ENCODE measurements around the gene TNIK.
"Not testable (repeated sequence)": the region's sequence is repeated elsewhere in the genome, so short reads cannot be mapped to it uniquely, and the experiment has no call there.

Gene TNIK

DNA sequence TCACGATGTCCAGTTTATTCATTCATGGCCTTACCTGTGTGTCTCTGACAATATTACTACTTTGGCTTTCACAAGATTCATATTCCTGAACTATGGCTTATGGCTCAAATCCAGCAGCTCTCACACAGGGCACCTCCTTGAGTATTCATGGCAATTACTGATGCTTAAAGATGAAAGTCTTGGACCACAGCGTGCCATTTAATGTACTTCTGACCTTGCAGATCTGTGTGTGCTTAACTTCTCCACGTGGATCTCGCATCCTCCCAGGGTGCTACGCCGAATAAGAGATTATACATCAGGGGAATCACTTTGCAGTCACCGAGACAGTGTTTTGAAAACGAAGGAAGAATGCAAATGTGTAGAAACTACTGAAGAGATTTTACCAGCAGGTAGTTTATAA is 147.5 kb downstream of the TNIK start:
- DNase-seq, result no peak
- in situ Hi-C loops (cut with HindIII; ENCODE audit: low pct_ligation_motif_present, low pct_unique_long_range_greater_than_20kb, low sequenced_read_pairs), result no loop called here

DNA sequence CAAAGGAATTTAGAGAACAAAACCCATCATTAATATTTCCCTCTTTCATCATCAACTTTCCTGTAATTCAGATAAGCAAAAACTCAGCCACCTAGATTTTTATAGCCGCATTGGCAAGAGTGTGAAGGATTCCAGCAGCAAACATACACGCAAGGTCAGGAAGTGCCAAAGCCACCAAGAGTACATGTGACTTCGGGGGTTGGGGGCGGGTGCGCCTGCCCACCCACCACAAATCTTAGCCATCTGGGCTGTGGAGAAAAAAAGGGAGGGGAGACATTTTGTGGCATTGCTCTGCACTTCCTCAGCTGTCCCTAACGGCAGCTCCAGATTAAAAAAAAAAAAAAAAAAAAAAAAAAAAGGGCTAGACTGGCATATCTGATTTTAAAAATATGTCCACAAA is 148.4 kb downstream of the TNIK start:
- in situ Hi-C loops (cut with HindIII; ENCODE audit: low pct_ligation_motif_present, low pct_unique_long_range_greater_than_20kb, low sequenced_read_pairs), result no loop called here

DNA sequence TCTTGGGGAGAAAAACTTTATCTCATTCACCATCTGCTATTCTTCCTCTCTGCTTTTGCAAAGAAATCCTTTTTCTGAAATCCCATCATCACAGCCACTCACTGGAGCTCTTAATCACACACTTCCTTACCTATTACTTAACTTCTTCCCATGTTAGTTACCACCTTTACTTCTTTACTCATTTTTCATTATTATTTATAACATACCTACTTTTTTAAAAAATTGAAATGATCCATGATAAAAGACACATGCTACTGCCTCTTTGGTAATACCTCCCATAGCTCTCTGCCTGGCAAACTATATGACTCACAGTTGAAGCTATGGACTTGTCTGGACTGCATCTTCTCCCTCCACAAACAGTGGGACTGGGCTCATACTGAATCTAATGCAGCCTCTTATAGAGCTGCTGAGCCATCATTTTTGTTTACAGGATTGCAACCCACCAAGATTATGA is 150.3 kb downstream of the TNIK start:
- peak; percentile 46 for DNase-seq
- in situ Hi-C loops (cut with HindIII; ENCODE audit: low pct_ligation_motif_present, low pct_unique_long_range_greater_than_20kb, low sequenced_read_pairs), result no loop called here

More for the DNA sequence above, 148.4 kb downstream of the TNIK start:
- no peak for DNase-seq

DNA sequence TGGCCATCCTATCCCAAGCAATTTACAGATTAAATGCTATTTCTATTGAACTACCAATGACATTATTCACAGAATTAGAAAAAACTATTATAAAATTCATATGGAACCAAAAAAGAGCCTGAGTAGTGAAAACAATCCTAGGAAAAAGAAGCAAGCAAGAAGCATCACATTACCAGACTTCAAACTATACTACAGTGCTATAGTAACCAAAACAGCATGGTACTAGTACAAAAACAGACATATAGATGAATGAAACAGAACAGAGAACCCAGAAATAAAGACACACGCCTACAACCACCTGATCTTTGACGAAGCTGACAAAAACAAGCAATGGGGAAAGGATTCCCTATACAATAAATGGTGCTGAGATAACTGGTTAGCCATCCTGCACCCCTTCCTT is 152.2 kb downstream of the TNIK start:
- no peak for DNase-seq
- in situ Hi-C loops (cut with HindIII; ENCODE audit: low pct_ligation_motif_present, low pct_unique_long_range_greater_than_20kb, low sequenced_read_pairs), result no loop called here

DNA sequence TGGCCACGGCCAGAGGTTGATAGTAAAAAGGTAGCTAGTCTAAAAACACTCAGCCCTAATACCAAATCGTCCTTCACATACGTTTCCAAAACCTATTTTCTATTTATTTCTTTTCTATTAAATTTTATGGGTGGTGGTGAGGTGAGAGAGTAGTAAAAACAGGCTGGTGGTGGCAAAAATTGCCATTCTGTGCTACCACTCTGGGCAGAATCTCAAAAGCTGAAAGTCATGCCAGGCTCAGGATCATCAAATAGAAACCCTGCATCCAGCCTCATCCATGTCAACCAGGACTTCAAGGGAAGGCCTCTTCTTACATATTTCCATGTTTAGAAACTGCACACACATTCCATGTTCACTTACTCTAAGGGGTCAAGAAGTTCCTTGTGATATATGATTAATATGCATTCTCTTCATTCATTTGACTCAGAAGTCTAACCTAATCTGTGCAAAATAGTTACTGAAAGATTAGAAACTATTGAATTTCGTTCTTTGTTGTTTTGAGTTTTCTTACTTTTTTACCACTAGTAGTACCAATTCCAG is 153.1 kb downstream of the TNIK start:
- in situ Hi-C loops (cut with HindIII; ENCODE audit: low pct_ligation_motif_present, low pct_unique_long_range_greater_than_20kb, low sequenced_read_pairs), result no loop called here
- no peak for DNase-seq

DNA sequence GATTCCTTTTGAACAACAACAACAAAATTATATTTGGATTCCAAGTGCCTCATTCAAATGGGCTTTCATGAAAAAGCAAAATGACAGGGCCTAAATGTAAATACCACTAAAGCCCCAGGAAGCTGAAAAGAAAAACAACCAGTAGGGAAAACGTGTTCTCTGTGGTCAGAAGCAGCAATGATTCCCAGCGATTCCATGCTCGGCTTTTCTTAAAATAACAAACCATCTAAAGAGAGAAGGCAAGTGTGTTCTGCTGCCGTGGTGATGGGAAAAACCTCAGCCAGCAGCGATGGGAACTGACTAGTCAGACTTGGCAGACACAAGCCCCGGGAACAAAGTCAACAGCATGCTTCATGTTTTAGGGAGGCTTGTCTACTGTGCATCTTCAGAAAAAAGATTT is 153.6 kb downstream of the TNIK start:
- in situ Hi-C loops (cut with HindIII; ENCODE audit: low pct_ligation_motif_present, low pct_unique_long_range_greater_than_20kb, low sequenced_read_pairs), result no loop called here
- DNase-seq, result peak; percentile 67

DNA sequence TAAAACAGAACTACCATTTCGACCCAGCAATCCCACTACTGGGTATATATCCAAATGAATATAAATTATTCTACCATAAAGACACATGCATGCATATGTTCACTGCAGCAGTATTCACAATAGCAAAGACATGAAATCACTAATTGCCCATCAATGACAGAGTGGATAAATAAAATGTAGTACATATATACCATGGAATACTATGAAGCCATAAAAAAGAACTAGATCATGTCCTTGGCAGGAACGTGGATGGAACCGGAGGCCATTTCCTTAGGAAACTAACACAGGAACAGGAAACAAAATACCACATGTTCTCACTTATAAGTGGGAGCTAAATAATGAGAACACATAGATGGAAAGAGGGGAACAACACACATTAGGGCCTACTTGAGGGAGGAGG is 154.4 kb downstream of the TNIK start:
- DNase-seq; in situ Hi-C loops (cut with HindIII; ENCODE audit: low pct_ligation_motif_present, low pct_unique_long_range_greater_than_20kb, low sequenced_read_pairs): not testable (repeated sequence)

DNA sequence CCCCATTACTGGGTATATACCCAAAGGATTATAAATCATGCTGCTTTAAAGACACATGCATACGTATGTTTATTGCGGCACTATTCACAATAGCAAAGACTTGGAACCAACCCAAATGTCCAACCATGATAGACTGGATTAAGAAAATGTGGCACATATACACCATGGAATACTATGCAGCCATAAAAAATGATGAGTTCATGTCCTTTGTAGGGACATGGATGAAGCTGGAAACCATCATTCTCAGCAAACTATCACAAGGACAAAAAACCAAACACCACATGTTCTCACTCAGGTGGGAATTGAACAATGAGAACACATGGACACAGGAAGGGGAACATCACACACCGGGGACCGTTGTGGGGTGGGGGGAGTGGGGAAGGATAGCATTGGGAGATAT is 155.7 kb downstream of the TNIK start:
- in situ Hi-C loops (cut with HindIII; ENCODE audit: low pct_ligation_motif_present, low pct_unique_long_range_greater_than_20kb, low sequenced_read_pairs); DNase-seq: not testable (repeated sequence)

DNA sequence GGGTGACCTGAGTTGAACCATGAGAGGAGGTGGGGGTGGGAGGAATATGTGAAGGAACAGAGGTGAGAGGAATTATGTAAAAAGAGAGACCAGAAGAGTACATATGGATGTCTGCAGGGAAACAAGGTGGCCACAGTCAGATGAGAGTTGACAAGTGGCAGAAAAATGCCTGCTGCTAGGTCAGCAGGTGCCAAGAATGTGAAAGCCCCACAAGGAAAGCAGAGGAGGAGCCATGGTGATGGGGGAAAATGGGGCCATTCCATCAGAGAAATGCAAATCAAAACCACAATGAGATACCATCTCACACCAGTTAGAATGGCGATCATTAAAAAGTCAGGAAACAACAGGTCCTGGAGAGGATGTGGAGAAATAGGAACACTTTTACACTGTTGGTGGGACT is 156.2 kb downstream of the TNIK start:
- in situ Hi-C loops (cut with HindIII; ENCODE audit: low pct_ligation_motif_present, low pct_unique_long_range_greater_than_20kb, low sequenced_read_pairs), result not testable (repeated sequence)

DNA sequence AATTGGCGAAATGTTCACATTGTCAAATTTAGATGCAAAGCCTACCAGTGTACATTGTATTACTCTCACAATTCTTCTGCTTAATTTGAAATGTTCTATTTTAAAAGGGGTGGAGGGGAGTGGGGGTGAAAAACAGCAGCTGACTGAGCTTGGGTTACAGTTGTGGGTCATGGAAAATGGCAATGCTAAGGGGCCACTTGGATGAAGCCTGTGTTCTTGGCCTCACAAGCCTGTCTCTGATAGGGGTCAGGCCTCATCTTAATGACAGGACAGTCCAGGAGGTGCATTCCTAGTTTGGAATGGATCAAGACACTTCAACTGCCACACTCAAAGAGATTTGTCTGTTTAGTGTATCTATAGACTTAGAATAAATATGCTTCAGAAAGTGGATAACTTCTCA is 158.2 kb downstream of the TNIK start:
- no peak for DNase-seq
- in situ Hi-C loops (cut with HindIII; ENCODE audit: low pct_ligation_motif_present, low pct_unique_long_range_greater_than_20kb, low sequenced_read_pairs), result no loop called here

More for the DNA sequence above, 156.2 kb downstream of the TNIK start:
- DNase-seq, result not testable (repeated sequence)

DNA sequence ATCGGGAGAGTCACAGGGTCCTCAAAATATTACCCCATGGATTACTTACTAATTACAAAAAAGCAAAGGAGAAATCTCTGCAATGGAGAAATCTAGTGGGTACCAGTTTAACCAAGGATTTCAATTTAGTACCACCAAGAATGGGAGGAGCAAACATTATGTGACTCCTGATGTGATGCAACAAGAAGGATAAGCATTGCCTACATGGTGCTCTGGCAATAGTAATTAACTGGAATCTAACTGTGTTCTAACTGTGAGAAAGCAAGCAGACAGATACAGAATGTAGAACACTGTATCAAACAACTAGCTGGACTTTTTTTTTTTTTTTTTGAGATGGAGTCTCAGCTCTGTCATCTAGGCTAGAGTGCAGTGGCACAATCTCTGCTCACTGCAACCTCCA is 159.2 kb downstream of the TNIK start:
- in situ Hi-C loops (cut with HindIII; ENCODE audit: low pct_ligation_motif_present, low pct_unique_long_range_greater_than_20kb, low sequenced_read_pairs), result no loop called here
- no peak for DNase-seq

DNA sequence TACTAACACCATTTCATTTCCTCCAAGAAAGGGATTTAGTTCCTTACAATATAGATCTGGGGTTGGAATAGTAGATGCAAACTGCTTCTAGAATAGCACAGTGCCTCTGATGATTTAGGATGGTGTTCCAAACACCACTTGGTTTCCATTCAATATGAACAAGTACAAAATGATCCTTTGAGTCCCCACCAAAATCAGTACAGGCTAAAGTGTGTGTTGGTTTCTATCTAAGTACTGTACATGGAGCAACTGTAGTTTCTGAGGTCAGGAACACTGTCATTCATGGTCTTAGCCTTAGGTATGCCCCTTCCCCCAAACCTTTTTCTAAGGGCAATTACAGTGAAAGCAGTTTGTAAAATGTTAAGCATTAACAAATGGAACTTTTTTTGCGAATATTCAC is 162.3 kb downstream of the TNIK start:
- no peak for DNase-seq
- in situ Hi-C loops (cut with HindIII; ENCODE audit: low pct_ligation_motif_present, low pct_unique_long_range_greater_than_20kb, low sequenced_read_pairs), result no loop called here

DNA sequence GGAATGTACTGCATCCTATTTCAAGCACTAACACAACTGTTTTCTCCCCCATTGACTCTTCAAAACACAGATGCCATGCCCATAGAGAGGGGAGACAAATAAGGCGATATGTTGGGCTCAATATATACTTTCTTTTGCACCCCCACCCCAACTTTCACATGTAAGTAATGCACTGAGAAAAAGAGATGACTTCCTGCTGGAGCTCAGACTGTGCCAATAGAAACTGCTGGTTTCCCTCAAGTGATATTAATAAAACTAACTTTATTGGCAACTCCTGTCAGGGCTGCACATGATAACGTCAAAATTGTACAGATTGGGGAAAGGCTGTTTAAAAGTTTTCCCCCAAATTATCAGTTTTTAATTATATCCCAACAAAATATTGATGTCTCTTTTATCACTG is 163.0 kb downstream of the TNIK start:
- no peak for DNase-seq
- in situ Hi-C loops (cut with HindIII; ENCODE audit: low pct_ligation_motif_present, low pct_unique_long_range_greater_than_20kb, low sequenced_read_pairs), result no loop called here

DNA sequence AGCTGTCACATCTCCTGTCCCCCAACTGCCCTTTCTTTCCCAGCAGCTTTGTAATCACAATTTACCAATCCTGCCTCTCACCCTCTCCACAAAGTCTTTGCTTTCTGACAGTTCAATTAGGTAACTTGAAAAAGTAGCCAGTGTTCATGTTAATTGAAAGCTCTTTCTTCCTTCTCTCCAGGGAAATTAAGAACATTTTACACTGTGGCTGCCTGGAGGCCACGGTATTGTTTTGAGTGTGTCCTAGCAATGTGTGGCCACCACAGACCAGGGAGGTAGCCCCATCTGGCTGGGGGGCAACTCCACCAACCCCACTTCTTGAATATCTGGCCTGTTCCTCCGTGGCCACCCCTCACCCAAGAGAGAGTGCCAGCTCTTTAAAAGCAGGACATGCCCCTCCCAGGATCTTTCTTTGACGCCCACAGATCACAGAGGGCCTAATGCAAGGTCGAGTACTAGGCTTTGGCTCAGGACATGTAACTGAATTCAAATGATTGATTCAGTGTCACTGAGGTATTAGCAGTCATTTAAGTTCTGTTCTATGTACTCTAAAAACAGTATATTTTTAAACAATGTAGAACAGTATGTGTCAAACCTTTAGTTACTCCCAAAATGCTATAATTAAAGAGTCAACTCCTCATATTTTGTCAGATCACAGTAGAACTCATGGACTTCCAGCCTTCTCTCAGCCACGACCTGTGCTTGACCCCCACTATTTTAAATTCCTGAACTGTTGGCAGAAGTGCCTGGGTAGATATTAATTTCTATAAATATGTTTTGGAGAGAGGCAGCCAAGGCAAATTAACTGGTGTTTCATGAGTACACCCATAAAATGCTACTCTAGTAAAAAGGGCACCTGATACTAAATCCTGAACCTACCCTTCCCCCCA is 164.5 kb downstream of the TNIK start:
- in situ Hi-C loops (cut with HindIII; ENCODE audit: low pct_ligation_motif_present, low pct_unique_long_range_greater_than_20kb, low sequenced_read_pairs), result no loop called here
- DNase-seq, result no peak

DNA sequence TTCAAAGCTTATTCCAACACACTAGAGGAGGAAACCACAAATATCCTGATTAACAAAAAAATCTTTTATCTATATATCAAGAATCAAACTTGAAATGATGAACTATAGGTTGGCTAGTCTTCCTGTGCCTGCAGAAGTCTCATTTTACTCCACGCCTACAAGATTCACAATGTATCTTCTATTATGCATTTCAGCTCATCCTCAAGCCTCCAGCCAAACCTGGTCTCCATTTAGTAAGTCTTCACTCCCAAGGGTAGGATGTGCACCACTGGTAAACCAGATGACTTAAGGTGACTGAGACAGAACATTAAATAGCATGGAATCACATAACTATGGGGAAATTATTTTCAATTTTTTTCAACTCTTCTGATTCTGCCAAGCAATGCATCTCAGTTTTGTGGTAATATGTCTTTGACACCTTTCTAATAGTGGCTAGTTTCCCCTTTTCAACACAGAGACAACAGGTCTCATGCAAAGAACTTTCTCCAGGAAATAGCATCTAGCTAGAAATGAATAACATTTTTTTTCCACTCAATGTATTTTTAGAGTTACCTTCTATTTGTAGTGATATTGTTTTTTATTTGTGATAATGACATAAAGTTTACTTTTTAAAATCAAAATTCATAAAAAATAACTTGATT is 166.9 kb downstream of the TNIK start:
- in situ Hi-C loops (cut with HindIII; ENCODE audit: low pct_ligation_motif_present, low pct_unique_long_range_greater_than_20kb, low sequenced_read_pairs), result no loop called here

DNA sequence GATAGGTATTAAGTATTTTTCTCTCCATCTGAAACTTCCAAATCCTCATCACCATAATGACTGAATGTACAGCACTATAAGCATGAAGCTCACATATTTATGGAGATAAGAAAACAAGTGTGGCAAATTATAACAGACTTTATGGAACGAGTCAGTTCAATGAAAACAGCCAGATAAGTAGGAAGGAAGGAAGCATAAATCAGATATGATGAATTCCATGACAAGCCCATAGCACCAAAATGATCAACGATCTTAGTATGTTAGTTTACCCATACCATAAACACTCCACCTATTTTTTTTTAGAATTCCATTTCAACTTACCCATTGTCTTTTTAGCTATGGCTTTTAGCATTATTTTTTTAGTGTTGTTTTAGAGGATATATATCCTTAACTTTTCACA is 169.5 kb downstream of the TNIK start:
- no peak for DNase-seq
- in situ Hi-C loops (cut with HindIII; ENCODE audit: low pct_ligation_motif_present, low pct_unique_long_range_greater_than_20kb, low sequenced_read_pairs), result no loop called here

More for the DNA sequence above, 166.9 kb downstream of the TNIK start:
- DNase-seq, result no peak

DNA sequence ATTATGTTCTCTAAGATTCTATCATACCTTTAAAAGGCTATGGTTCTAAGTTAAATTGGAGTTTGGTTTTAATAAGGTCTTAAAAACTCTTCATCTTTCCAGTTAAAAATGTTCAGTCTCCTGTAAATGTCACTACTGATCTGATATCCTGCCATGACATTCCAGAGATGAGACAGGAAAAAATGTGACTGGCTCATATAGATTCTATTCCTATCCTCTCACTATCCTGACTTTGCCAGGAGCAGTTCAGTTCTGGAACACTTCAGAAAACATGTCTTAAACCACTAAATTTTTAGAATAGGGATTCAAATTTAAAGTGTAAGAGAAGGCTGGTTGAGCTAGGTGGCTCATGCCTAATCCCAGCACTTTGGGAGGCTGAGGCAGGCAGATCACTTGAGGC is 170.9 kb downstream of the TNIK start:
- no peak for DNase-seq
- in situ Hi-C loops (cut with HindIII; ENCODE audit: low pct_ligation_motif_present, low pct_unique_long_range_greater_than_20kb, low sequenced_read_pairs), result no loop called here

DNA sequence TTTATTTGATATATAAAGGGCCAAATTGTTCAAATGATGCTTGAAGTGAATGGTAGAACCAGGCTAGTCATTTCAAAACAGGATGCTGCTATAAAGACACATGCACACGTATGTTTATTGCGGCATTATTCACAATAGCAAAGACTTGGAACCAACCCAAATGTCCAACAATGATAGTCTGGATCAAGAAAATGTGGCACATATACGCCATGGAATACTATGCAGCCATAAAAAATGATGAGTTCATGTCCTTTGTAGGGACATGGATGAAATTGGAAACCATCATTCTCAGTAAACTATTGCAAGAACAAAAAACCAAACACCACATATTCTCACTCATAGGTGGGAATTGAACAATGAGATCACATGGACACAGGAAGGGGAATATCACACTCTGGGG is 172.4 kb downstream of the TNIK start:
- in situ Hi-C loops (cut with HindIII; ENCODE audit: low pct_ligation_motif_present, low pct_unique_long_range_greater_than_20kb, low sequenced_read_pairs); DNase-seq: not testable (repeated sequence)

DNA sequence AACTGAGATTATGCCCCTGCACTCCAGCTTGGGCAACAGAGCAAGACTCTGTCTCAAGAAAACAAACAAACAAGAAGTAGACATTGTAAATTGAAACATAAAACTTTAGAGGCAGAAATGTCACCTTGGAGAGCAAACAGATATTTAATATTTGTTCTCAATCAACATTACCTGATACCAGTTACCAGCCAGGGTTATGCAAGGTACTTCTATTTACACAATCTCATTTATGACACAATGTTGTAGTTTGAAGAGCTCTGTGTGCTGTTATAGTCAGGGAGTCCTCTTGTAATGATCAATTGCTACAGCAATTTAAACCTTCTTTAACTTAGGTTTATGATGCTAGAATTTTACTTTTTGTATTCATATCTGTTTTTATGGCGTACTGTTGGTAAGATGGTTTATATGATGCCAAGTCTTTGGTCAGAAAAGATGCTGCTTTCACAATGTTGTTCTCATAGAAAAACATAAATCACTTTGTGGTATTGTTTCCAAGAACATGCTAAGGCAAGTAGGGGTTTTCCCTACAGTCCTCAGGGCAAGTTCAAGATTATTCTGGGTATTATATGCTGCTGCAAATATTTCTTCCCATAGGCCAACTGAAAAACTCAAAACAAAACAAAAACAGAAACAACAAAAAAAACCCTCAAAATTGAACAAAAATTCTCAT is 173.5 kb downstream of the TNIK start:
- in situ Hi-C loops (cut with HindIII; ENCODE audit: low pct_ligation_motif_present, low pct_unique_long_range_greater_than_20kb, low sequenced_read_pairs), result no loop called here
- DNase-seq, result no peak

Measured in ACHN (cell line).